SK-MEL-5 (cell line): ENCODE results near the gene TNFRSF21. TPM values are rescaled to one million over a fixed set of nuclear protein-coding genes. Genes with fewer than 3 reads are reported as not detected.

ENCODE experiments used
- DNase-seq: peaks from one replicate; pipeline ENCODE4 v3.0.0-alpha.2; 2016; ENCODE audit warnings: low read depth, low spot score
- in situ Hi-C: cut with HindIII; loops from 2 replicates; pipeline ENCODE4 v1.10.0; 2016; ENCODE audit warnings: low sequenced_read_pairs, high pct_unique_total_duplicates, low pct_unique_long_range_greater_than_20kb
- polyA plus RNA-seq, 2 experiments: library from polyadenylated mRNA; depleted of rRNA; stranded (reverse); fragments of >200 nt; gene quantifications; 2 replicates each; pipeline ENCODE4 v1.2.3, GENCODE V29; 2015
- total RNA-seq: library from RNA; depleted of rRNA; stranded (reverse); fragments of >200 nt; shearing (Covaris generic); gene quantifications from 2 replicates; pipeline ENCODE4 v1.2.3, GENCODE V29; 2014; rRNA removed

The TNFRSF21 gene
- total RNA-seq = 15.0 and 17.1 TPM in 2 replicates
- 60.1 and 72.7 TPM in 2 replicates for polyA plus RNA-seq (2015; cell fraction: cytosol; rRNA removed)
- polyA plus RNA-seq (2015; cell fraction: nucleus; rRNA removed) = 12.4 and 12.6 TPM in 2 replicates

- in situ Hi-C loops = no loop called here
- peak; percentile 89 for DNase-seq
Measured at GRCh38 chr6:47309291-47310130, at the start of gene TNFRSF21. TSS of gene TNFRSF21 (minus strand) at chr6:47309905. CDS start at chr6:47309511, 394 bp downstream.

- in situ Hi-C loops = no loop called here
- DNase-seq = no peak
Measured at GRCh38 chr6:47358440-47359225, 48.9 kb upstream of the TNFRSF21 start.

- no peak for DNase-seq
- in situ Hi-C loops = no loop called here
Measured at GRCh38 chr6:47357827-47358226, 48.1 kb upstream of the TNFRSF21 start.

GRCh38 chr6:47355496-47355895 is 45.8 kb upstream of the TNFRSF21 start:
- in situ Hi-C loops = no loop called here
- no peak for DNase-seq

GRCh38 chr6:47353871-47354270 is 44.2 kb upstream of the TNFRSF21 start:
- in situ Hi-C loops = no loop called here
- peak; percentile 59 for DNase-seq

- in situ Hi-C loops = no loop called here
- no peak for DNase-seq
Measured at GRCh38 chr6:47352966-47353365, 43.3 kb upstream of the TNFRSF21 start.

- in situ Hi-C loops = no loop called here
- peak; percentile 21 for DNase-seq
Measured at GRCh38 chr6:47352194-47352920, 42.7 kb upstream of the TNFRSF21 start.

GRCh38 chr6:47351621-47352020 is 41.9 kb upstream of the TNFRSF21 start:
- in situ Hi-C loops = no loop called here

GRCh38 chr6:47349931-47350330 is 40.2 kb upstream of the TNFRSF21 start:
- in situ Hi-C loops = no loop called here
- no peak for DNase-seq

More at GRCh38 chr6:47351621-47352020, 41.9 kb upstream of the TNFRSF21 start:
- DNase-seq = no peak

- in situ Hi-C loops = no loop called here
- no peak for DNase-seq
Measured at GRCh38 chr6:47348316-47348863, 38.7 kb upstream of the TNFRSF21 start.

- in situ Hi-C loops = no loop called here
- no peak for DNase-seq
Measured at GRCh38 chr6:47345761-47346160, 36.1 kb upstream of the TNFRSF21 start.

- in situ Hi-C loops = no loop called here
- no peak for DNase-seq
Measured at GRCh38 chr6:47344022-47344421, 34.3 kb upstream of the TNFRSF21 start.

GRCh38 chr6:47343600-47343999 is 33.9 kb upstream of the TNFRSF21 start:
- in situ Hi-C loops = no loop called here
- no peak for DNase-seq

- in situ Hi-C loops = no loop called here
- DNase-seq = no peak
Measured at GRCh38 chr6:47342824-47343223, 33.1 kb upstream of the TNFRSF21 start.

- no peak for DNase-seq
- in situ Hi-C loops = no loop called here
Measured at GRCh38 chr6:47337519-47337918, 27.8 kb upstream of the TNFRSF21 start.

- in situ Hi-C loops = no loop called here
- no peak for DNase-seq
Measured at GRCh38 chr6:47336334-47336733, 26.6 kb upstream of the TNFRSF21 start.

GRCh38 chr6:47335466-47335865 is 25.8 kb upstream of the TNFRSF21 start:
- in situ Hi-C loops = no loop called here
- DNase-seq = no peak

- DNase-seq = no peak
- in situ Hi-C loops = no loop called here
Measured at GRCh38 chr6:47334334-47334733, 24.6 kb upstream of the TNFRSF21 start.
